Upper lobe of right lung (tissue), 1 donor: Measurements from ENCODE around the gene PMM2. TPM values are rescaled to one million over a fixed set of nuclear protein-coding genes. Genes with fewer than 3 reads are reported as not detected.
"Not testable (repeated sequence)": the region's sequence is repeated elsewhere in the genome, so short reads cannot be mapped to it uniquely, and the experiment has no call there.

Source experiments
- ATAC-seq: fragments of 200-7000 bp; cut with Tn5 transposase; one replicate; pipeline ENCODE4 v1.9.1; 2020; ENCODE audit warnings: mild to moderate bottlenecking, moderate library complexity
- DNase-seq: peaks from one replicate; pipeline ENCODE4 v3.0.0-alpha.2; 2020
- H3K27ac ChIP-seq: fragments of 200-600 bp; one replicate; pipeline ENCODE4 v1.8.0; 2022
- H3K27me3 ChIP-seq: fragments of 200-600 bp; one replicate; pipeline ENCODE4 v1.8.0; 2022; ENCODE audit warnings: mild to moderate bottlenecking
- H3K36me3 ChIP-seq: fragments of 200-600 bp; one replicate; pipeline ENCODE4 v1.8.0; 2022
- H3K4me1 ChIP-seq: fragments of 200-600 bp; one replicate; pipeline ENCODE4 v1.8.0; 2022
- H3K4me3 ChIP-seq: fragments of 200-600 bp; one replicate; pipeline ENCODE4 v1.8.0; 2022; ENCODE audit warnings: mild to moderate bottlenecking
- H3K9me3 ChIP-seq: fragments of 200-600 bp; one replicate; pipeline ENCODE4 v1.8.0; 2022
- intact Hi-C: fragments of 100-400 bp; cut with DNase I; formaldehyde crosslinking; loops from one replicate; pipeline ENCODE4 v1.11.0; 2022
- total RNA-seq: library from RNA; stranded (reverse); fragmentation: NEBNext Ultra II Directional; extraction: Animal tissue kit (Norgen Biotek cat#: 25700); gene quantifications from one replicate; pipeline ENCODE4 v1.2.1, GENCODE V29; 2021
- TF ChIP-seq, protein P1 (sequence below): fragments of 200-600 bp; IDR thresholded peaks from one replicate; pipeline ENCODE4 v1.8.0; 2022; ENCODE audit warnings: antibody characterized with exemption
- donor health status: DM: no; HTN: yes; CAD: no; lungs with severe emphysema.

Gene PMM2
- total RNA-seq, 1 donor from 2014 or later: 36.8 TPM

DNA sequence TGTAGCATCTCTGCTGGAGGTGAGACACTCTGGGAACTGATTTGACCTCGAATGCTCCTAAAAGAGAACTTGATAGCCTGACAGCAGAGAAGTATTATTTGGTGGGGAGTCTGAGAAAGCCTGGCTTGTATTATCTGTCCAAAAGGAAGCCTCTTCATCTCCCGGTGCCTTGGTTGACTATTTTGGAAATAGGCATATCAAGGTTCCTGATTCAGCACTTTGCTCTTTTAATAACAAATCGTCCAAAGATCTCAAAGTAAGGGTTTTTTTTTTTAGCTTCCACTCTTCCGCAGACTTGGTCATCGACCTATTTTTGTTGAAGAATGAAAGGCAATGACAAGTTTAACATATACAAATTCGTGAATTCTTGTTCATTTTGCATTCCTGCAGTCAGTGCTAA is 15.0 kb upstream of the PMM2 start:
- ATAC-seq (no peak), DNase-seq (no peak)
- intact Hi-C loops: loop anchor here (10.0 kb wide), 1 partner anchor 58 kb away; no protein-coding TSS in a partner anchor
- TF ChIP-seq, protein P1, sequence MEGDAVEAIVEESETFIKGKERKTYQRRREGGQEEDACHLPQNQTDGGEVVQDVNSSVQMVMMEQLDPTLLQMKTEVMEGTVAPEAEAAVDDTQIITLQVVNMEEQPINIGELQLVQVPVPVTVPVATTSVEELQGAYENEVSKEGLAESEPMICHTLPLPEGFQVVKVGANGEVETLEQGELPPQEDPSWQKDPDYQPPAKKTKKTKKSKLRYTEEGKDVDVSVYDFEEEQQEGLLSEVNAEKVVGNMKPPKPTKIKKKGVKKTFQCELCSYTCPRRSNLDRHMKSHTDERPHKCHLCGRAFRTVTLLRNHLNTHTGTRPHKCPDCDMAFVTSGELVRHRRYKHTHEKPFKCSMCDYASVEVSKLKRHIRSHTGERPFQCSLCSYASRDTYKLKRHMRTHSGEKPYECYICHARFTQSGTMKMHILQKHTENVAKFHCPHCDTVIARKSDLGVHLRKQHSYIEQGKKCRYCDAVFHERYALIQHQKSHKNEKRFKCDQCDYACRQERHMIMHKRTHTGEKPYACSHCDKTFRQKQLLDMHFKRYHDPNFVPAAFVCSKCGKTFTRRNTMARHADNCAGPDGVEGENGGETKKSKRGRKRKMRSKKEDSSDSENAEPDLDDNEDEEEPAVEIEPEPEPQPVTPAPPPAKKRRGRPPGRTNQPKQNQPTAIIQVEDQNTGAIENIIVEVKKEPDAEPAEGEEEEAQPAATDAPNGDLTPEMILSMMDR: no peak
- Histone ChIP-seq H3K27ac (no peak overlapping the region), H3K4me1 (no peaks in the 10 kb centered on the region), H3K4me3 (no peak overlapping the region), H3K9me3 (no peaks in the 10 kb centered on the region), H3K27me3 (no peaks in the 10 kb centered on the region), H3K36me3 (peaks cover 4% of the 10 kb centered on the region)

DNA sequence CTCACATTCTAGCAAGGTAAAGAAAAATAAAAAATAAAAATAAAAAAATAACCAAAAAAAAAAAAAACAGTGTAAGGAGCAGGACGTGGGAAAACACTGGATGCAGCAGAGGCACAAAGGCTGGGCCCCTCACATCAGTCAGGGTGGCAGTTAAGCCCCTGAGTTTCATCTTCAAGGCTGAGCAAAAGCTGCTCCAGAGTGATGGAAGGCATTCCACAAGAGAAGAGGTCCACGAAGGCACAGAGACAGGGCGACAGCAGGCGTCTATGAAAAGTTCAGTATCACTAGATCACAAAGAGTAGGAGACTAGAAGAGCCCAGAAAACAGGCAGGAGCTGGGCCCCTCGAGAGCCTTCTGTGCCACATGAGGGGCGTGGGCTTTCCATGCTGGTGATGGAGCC is 12.2 kb upstream of the PMM2 start:
- intact Hi-C loops: loop anchor here (10.0 kb wide), 1 partner anchor 61 kb away; no protein-coding TSS in a partner anchor
- TF ChIP-seq, protein P1: no peak
- ATAC-seq: no peak

DNA sequence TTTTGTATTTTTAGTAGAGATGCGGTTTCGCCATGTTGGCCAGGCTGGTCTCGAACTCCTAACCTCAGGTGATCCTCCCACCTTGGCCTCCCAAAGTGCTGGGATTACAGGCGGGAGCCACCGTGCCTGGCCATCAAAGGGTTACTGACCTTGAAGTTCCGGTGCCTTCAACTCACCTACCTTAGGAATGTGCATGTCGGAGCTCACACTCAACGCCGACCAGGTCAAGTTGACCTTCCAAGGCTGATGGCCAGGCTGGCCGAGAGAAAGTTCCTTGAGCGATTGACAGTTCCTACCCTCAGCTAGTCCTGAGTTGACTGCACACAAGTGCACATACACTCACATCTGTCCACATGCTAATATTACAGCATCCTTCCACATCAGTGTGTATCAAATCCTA is 11.3 kb upstream of the PMM2 start:
- DNase-seq: not testable (repeated sequence)

More for the DNA sequence above, 12.2 kb upstream of the PMM2 start:
- no peak for DNase-seq
- Histone ChIP-seq H3K9me3 (no peaks in the 10 kb centered on the region), H3K4me3 (no peak overlapping the region), H3K4me1 (no peaks in the 10 kb centered on the region), H3K27me3 (no peaks in the 10 kb centered on the region), H3K36me3 (no peaks in the 10 kb centered on the region), H3K27ac (no peak overlapping the region)

DNA sequence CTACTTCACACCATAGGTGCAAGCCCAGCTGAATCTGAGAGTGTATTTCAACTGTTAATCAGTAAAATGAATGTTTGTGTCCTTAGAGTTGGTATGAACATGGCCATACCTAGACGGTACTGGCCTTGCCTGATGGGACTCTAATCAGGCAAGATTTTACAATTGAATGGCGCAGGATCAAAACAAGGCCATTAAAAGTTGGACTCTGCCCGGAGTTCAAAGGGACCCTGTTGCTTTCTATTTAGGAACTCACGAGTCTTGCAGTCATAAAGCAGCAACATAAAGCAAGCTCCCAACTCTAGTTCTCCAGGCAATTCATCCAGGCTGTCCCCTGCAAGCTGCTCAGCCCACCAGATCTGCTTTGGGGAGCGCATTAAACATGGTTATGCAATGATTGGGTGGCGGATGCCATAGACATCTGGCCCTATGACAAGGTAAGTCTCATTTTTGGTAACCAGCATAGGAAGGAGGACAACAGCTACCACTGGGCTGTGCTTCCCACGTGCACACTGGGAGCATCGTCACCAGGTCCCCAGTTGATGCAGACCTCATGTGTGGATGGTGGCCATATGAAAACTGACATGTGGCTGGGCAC is 9.0 kb upstream of the PMM2 start:
- intact Hi-C loops: loop anchor here (10.0 kb wide), 1 partner anchor 64 kb away; no protein-coding TSS in a partner anchor
- Histone ChIP-seq H3K27me3 (no peaks in the 10 kb centered on the region), H3K9me3 (no peaks in the 10 kb centered on the region), H3K4me1 (no peaks in the 10 kb centered on the region), H3K27ac (no peak overlapping the region), H3K36me3 (no peaks in the 10 kb centered on the region), H3K4me3 (no peak overlapping the region)
- ATAC-seq (no peak), DNase-seq (no peak)
- TF ChIP-seq, protein P1: no peak

More for the DNA sequence above, 11.3 kb upstream of the PMM2 start:
- not testable (repeated sequence) for H3K27ac ChIP-seq, ATAC-seq, H3K27me3 ChIP-seq, H3K9me3 ChIP-seq, H3K36me3 ChIP-seq, H3K4me3 ChIP-seq, H3K4me1 ChIP-seq
- intact Hi-C loops: loop anchor here (10.0 kb wide), 1 partner anchor 62 kb away; no protein-coding TSS in a partner anchor

DNA sequence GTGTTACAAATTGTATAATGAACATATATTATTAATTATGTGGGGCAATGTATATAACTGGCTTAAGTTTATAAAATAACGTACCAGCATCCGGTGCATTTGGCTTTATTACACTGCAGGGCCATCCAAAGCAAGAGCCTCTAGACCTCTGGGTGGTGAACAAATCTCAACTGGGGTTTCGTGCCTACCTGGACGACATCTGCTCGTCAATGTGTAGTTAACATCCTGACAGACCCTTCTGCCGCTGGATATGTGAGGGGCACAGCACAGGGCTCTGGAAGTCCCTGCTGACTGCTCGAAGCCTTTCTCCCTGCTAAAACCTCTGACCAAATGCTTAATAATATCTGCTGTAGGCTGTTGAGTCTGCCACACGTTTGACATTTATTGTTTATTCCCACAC is 2.5 kb upstream of the PMM2 start:
- peaks cover 28% of the 10 kb centered on the region for H3K4me1 ChIP-seq
- DNase-seq (no peak), ATAC-seq (no peak)
- intact Hi-C loops: no loop called here
- H3K9me3 ChIP-seq: no peaks in the 10 kb centered on the region
- H3K36me3 ChIP-seq: peaks cover 1% of the 10 kb centered on the region
- TF ChIP-seq, protein P1: no peak
- no peak overlapping the region for H3K4me3 ChIP-seq
- H3K27ac ChIP-seq: no peak overlapping the region
- no peaks in the 10 kb centered on the region for H3K27me3 ChIP-seq

DNA sequence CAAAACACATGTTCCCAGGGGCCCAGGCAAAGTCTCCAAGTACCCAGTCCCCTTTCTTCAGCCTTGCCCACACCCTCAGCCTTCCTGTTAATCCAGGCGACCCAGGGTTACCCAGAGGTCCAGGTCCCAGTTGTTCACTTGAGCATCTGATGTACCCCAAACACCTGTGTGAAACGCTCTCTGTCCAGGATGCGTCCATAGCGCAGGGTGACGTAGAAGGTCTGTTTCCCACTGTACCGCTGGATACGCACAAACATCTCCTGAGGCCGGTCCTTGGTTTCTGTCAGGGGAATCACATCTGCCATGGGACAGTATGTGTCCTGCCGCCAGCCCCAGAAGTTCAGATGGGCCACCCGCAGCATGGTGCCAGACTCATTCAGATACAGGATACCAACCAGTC is 1.8 kb upstream of the PMM2 start:
- Histone ChIP-seq H3K4me1 (peaks cover 28% of the 10 kb centered on the region), H3K27ac (no peak overlapping the region), H3K36me3 (peaks cover 9% of the 10 kb centered on the region), H3K27me3 (no peaks in the 10 kb centered on the region), H3K9me3 (no peaks in the 10 kb centered on the region), H3K4me3 (no peak overlapping the region)
- DNase-seq: no peak
- intact Hi-C loops: no loop called here
- TF ChIP-seq, protein P1: no peak
- ATAC-seq: no peak
